HL-60 (cell line): ENCODE data around the gene TLCD2.
"Not testable (repeated sequence)": the region's sequence is repeated elsewhere in the genome, so short reads cannot be mapped to it uniquely, and the experiment has no call there.

Source experiments
- DNase-seq, 2 experiments: peaks; one replicate each; pipeline ENCODE4 v3.0.0-alpha.2; 2010 to 2020; ENCODE audit warnings: low read depth in 1 of 2, low spot score in 1 of 2
- H3K27ac ChIP-seq: fragments of 250-450 bp; sonication (Bioruptor Pico); replicated peaks from 2 replicates; pipeline ENCODE4 v1.5.1; 2020; ENCODE audit warnings: mild to moderate bottlenecking, moderate library complexity
- H3K27me3 ChIP-seq: fragments of 250-450 bp; sonication (Bioruptor Pico); 2 replicates; pipeline ENCODE4 v1.5.1; 2021; ENCODE audit warnings: mild to moderate bottlenecking, moderate library complexity; ENCODE audit not compliant: insufficient read depth, poor library complexity, severe bottlenecking
- H3K4me3 ChIP-seq: replicated peaks from 2 replicates; pipeline ENCODE4 v1.5.1; 2011; ENCODE audit warnings: mild to moderate bottlenecking, control low read depth, low read length; ENCODE audit not compliant: insufficient read depth
- CTCF ChIP-seq: IDR thresholded peaks from one replicate; pipeline ENCODE4 v1.5.1; 2011; ENCODE audit warnings: low read length, control low read depth, inconsistent platforms; ENCODE audit not compliant: insufficient read depth
- GABPA ChIP-seq: IDR thresholded peaks from 2 replicates; pipeline ENCODE4 v1.6.1; 2012; ENCODE audit warnings: low read depth
- POLR2AphosphoS5 ChIP-seq: IDR thresholded peaks from 2 replicates; pipeline ENCODE4 v1.6.1; 2012; ENCODE audit warnings: low read depth
- SPI1 ChIP-seq: IDR thresholded peaks from 2 replicates; pipeline ENCODE4 v1.6.1; 2012; ENCODE audit warnings: low read depth, mild to moderate bottlenecking, borderline replicate concordance
- TF ChIP-seq, protein P1 (sequence below): IDR thresholded peaks from 2 replicates; pipeline ENCODE4 v1.6.1; 2012; ENCODE audit warnings: low read depth; ENCODE audit not compliant: insufficient replicate concordance

The TLCD2 gene

DNA sequence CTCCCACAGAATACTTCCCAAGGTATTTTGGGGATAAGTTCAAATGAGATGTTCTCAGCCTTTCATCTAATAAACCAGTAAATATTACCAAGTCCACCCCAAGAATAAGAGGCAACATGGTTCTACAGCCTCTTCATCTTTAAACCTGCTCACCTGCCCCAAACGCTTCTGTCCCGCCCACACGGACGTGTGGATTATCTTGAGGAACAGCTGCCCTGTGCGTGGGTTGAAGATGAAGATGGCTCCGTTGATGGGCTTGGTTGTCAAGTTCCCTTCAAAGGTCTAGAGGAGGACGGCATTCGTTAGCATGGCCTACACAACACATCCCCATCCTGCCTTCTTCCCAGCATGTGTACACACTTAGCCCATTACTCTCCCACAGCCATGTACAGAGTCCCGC is 52.1 kb downstream of the TLCD2 start:
- no peak overlapping the region for H3K4me3 ChIP-seq
- no peak overlapping the region for H3K27ac ChIP-seq
- no peak for DNase-seq
- no peaks in the 10 kb centered on the region for H3K27me3 ChIP-seq
- TF ChIP-seq GABPA = no peak

- Histone ChIP-seq H3K4me3 (no peak overlapping the region), H3K27ac (no peak overlapping the region), H3K27me3 (no peaks in the 10 kb centered on the region)
- TF ChIP-seq, protein P1, sequence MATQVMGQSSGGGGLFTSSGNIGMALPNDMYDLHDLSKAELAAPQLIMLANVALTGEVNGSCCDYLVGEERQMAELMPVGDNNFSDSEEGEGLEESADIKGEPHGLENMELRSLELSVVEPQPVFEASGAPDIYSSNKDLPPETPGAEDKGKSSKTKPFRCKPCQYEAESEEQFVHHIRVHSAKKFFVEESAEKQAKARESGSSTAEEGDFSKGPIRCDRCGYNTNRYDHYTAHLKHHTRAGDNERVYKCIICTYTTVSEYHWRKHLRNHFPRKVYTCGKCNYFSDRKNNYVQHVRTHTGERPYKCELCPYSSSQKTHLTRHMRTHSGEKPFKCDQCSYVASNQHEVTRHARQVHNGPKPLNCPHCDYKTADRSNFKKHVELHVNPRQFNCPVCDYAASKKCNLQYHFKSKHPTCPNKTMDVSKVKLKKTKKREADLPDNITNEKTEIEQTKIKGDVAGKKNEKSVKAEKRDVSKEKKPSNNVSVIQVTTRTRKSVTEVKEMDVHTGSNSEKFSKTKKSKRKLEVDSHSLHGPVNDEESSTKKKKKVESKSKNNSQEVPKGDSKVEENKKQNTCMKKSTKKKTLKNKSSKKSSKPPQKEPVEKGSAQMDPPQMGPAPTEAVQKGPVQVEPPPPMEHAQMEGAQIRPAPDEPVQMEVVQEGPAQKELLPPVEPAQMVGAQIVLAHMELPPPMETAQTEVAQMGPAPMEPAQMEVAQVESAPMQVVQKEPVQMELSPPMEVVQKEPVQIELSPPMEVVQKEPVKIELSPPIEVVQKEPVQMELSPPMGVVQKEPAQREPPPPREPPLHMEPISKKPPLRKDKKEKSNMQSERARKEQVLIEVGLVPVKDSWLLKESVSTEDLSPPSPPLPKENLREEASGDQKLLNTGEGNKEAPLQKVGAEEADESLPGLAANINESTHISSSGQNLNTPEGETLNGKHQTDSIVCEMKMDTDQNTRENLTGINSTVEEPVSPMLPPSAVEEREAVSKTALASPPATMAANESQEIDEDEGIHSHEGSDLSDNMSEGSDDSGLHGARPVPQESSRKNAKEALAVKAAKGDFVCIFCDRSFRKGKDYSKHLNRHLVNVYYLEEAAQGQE = no peak
- TF ChIP-seq SPI1 (no peak), GABPA (no peak), POLR2AphosphoS5 (no peak), CTCF (no peak)
- no peak for DNase-seq
Measured at GRCh38 chr17:1653735-1654134, 56.4 kb downstream of the TLCD2 start.

DNA sequence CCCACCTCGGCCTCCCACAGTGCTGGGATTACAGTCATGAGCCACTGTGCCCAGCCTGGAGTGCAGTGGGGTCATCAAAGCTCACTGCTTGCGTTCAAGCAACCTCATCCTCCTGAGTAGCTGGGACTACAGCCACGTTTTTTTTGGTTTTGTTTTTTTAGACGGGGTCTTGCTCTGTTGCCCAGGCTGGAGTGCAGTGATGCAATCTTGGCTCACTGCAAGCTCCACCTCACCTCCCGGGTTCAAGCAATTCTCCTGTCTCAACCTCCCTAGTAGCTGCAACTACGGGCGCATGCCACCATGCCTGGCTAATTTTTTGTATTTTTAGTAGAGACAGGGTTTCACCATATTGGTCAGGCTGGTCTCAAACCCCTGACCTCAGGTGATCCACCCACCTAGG is 57.4 kb downstream of the TLCD2 start:
- H3K27ac ChIP-seq, DNase-seq, H3K4me3 ChIP-seq, H3K27me3 ChIP-seq: not testable (repeated sequence)
